Thymus (tissue), 11 donors: ENCODE measurements around the gene GPC6. TPM values are rescaled to one million over a fixed set of nuclear protein-coding genes. Genes with fewer than 3 reads are reported as not detected.

ENCODE experiments used
- DNase-seq, 9 donors: peaks; one replicate each; pipeline ENCODE4 v3.0.0-alpha.2; 2013; ENCODE audit warnings: low spot score in 9 of 9, low read depth in 6 of 9, missing footprints in 1 of 9
- H3K27ac ChIP-seq, 2 donors: one replicate each; pipeline ENCODE4 v1.5.1; 2013; ENCODE audit warnings: control low read depth in 1 of 2, low read depth in 1 of 2, low read length in 1 of 2, mild to moderate bottlenecking in 1 of 2, moderate library complexity in 1 of 2
- H3K27me3 ChIP-seq, 2 donors: one replicate each; pipeline ENCODE4 v1.5.1; 2013; ENCODE audit warnings: low read length in 1 of 2; ENCODE audit not compliant: control insufficient read depth in 2 of 2, insufficient read depth in 1 of 2
- H3K36me3 ChIP-seq, 2 donors: one replicate each; pipeline ENCODE4 v1.5.1; 2013; ENCODE audit warnings: low read length in 1 of 2, mild to moderate bottlenecking in 1 of 2, moderate library complexity in 1 of 2; ENCODE audit not compliant: control insufficient read depth in 2 of 2, insufficient read depth in 2 of 2
- H3K4me1 ChIP-seq, 2 donors: one replicate each; pipeline ENCODE4 v1.5.1; 2013; ENCODE audit warnings: low read length in 2 of 2; ENCODE audit not compliant: control insufficient read depth in 2 of 2, insufficient read depth in 2 of 2
- H3K4me3 ChIP-seq, 2 donors: one replicate each; pipeline ENCODE4 v1.5.1; 2013; ENCODE audit warnings: low read length in 2 of 2, control low read depth in 1 of 2, mild to moderate bottlenecking in 1 of 2
- H3K9me3 ChIP-seq, 2 donors: one replicate each; pipeline ENCODE4 v1.5.1; 2013; ENCODE audit warnings: low read length in 1 of 2, mild to moderate bottlenecking in 1 of 2; ENCODE audit not compliant: control insufficient read depth in 2 of 2, insufficient read depth in 1 of 2
- WGBS: extraction: QIAGEN DNeasy Blood & Tissue Kit; methylation state at CpG from one replicate; pipeline ENCODE4 v1.1.7; 2013; 5-methylcytosine and 5-hydroxymethylcytosine counted together
- polyA plus RNA-seq: library from polyadenylated mRNA; stranded (reverse); fragments of 200-250 nt; gene quantifications from one replicate; pipeline ENCODE4 v1.2.3, GENCODE V29; 2013
- total RNA-seq: library from RNA; stranded (reverse); fragments of 120-200 nt; gene quantifications from one replicate; pipeline ENCODE4 v1.2.4, GENCODE V29; 2013
- donor health status: healthy.

Gene GPC6
- total and polyA plus RNA-seq, 2 donors, result 1.1 to 6.9 TPM

- H3K27me3 ChIP-seq, result no peaks in the 10 kb centered on the region
- H3K27ac ChIP-seq, result no peak overlapping the region
- no peaks in the 10 kb centered on the region for H3K9me3 ChIP-seq
- H3K36me3 ChIP-seq, result no peaks in the 10 kb centered on the region
- DNase-seq, result no peak
- WGBS, result 60% methylated on average over 3 of the region's 3 CpGs
- H3K4me1 ChIP-seq, result no peaks in the 10 kb centered on the region
- H3K4me3 ChIP-seq, result no peak overlapping the region
Observed at GRCh38 chr13:94412870-94413597, 1186.4 kb downstream of the GPC6 start.

- Histone ChIP-seq H3K9me3 (no peaks in the 10 kb centered on the region), H3K4me3 (no peak overlapping the region), H3K27me3 (no peaks in the 10 kb centered on the region), H3K27ac (no peak overlapping the region), H3K4me1 (no peaks in the 10 kb centered on the region), H3K36me3 (no peaks in the 10 kb centered on the region)
- no peak for DNase-seq
Observed at GRCh38 chr13:94413598-94413944, 1187.0 kb downstream of the GPC6 start.

- H3K27ac ChIP-seq, result no peak overlapping the region
- no peaks in the 10 kb centered on the region for H3K9me3 ChIP-seq
- no peaks in the 10 kb centered on the region for H3K4me1 ChIP-seq
- no peak for DNase-seq
- no peak overlapping the region for H3K4me3 ChIP-seq
- H3K36me3 ChIP-seq, result no peaks in the 10 kb centered on the region
- WGBS, result 97% methylated on average over 1 of the region's 1 CpG
- H3K27me3 ChIP-seq, result no peaks in the 10 kb centered on the region
Observed at GRCh38 chr13:94414141-94414540, 1187.5 kb downstream of the GPC6 start.

- Histone ChIP-seq H3K4me1 (no peaks in the 10 kb centered on the region), H3K27me3 (no peaks in the 10 kb centered on the region), H3K4me3 (no peak overlapping the region), H3K9me3 (no peaks in the 10 kb centered on the region), H3K36me3 (no peaks in the 10 kb centered on the region), H3K27ac (no peak overlapping the region)
- WGBS, result 74% methylated on average over 4 of the region's 4 CpGs
- no peak for DNase-seq
Observed at GRCh38 chr13:94414708-94415107, 1188.1 kb downstream of the GPC6 start.

- DNase-seq, result no peak
- whole genome bisulfite sequencing, result 81% methylated on average over 7 of the region's 7 CpGs
- no peaks in the 10 kb centered on the region for H3K4me1 ChIP-seq
- no peaks in the 10 kb centered on the region for H3K9me3 ChIP-seq
- H3K36me3 ChIP-seq, result no peaks in the 10 kb centered on the region
- H3K27ac ChIP-seq, result no peak overlapping the region
- no peak overlapping the region for H3K4me3 ChIP-seq
- no peaks in the 10 kb centered on the region for H3K27me3 ChIP-seq
Observed at GRCh38 chr13:94415500-94416237, 1189.1 kb downstream of the GPC6 start.

GRCh38 chr13:94416454-94417080, 1190.0 kb downstream of the GPC6 start:
- H3K27ac ChIP-seq, result no peak overlapping the region
- H3K4me3 ChIP-seq, result no peak overlapping the region
- H3K9me3 ChIP-seq, result peaks cover 0 to 2% of the 10 kb centered on the region in 2 donors
- H3K4me1 ChIP-seq, result no peaks in the 10 kb centered on the region
- H3K36me3 ChIP-seq, result no peaks in the 10 kb centered on the region
- H3K27me3 ChIP-seq, result no peaks in the 10 kb centered on the region
- WGBS, result 63% methylated on average over 7 of the region's 7 CpGs
- peak in 1 of 9 donors; percentile 9 for DNase-seq

GRCh38 chr13:94417294-94417693, 1190.7 kb downstream of the GPC6 start:
- Histone ChIP-seq H3K4me1 (no peaks in the 10 kb centered on the region), H3K27ac (no peak overlapping the region), H3K36me3 (no peaks in the 10 kb centered on the region), H3K9me3 (peaks cover 0 to 2% of the 10 kb centered on the region in 2 donors), H3K4me3 (no peak overlapping the region), H3K27me3 (no peaks in the 10 kb centered on the region)
- no peak for DNase-seq

GRCh38 chr13:94419304-94419924, 1192.8 kb downstream of the GPC6 start:
- Histone ChIP-seq H3K4me1 (no peaks in the 10 kb centered on the region), H3K27ac (no peak overlapping the region), H3K36me3 (no peaks in the 10 kb centered on the region), H3K27me3 (no peaks in the 10 kb centered on the region), H3K4me3 (no peak overlapping the region), H3K9me3 (peaks cover 0 to 2% of the 10 kb centered on the region in 2 donors)
- no peak for DNase-seq
- WGBS, result 15% methylated on average over 1 of the region's 1 CpG

- no peaks in the 10 kb centered on the region for H3K27me3 ChIP-seq
- WGBS, result 0% methylated on average over 1 of the region's 1 CpG
- DNase-seq, result no peak
- H3K4me1 ChIP-seq, result no peaks in the 10 kb centered on the region
- H3K9me3 ChIP-seq, result peaks cover 0 to 2% of the 10 kb centered on the region in 2 donors
- no peaks in the 10 kb centered on the region for H3K36me3 ChIP-seq
- no peak overlapping the region for H3K4me3 ChIP-seq
- no peak overlapping the region for H3K27ac ChIP-seq
Observed at GRCh38 chr13:94419925-94420305, 1193.3 kb downstream of the GPC6 start.
